NCI-H1436 treated with DMSO at 0.1 percent for 48 hours (cell line): ENCODE results near the gene FER.
"Not testable (repeated sequence)": the region's sequence is repeated elsewhere in the genome, so short reads cannot be mapped to it uniquely, and the experiment has no call there.

Experiments
- DNase-seq: peaks from one replicate; lab custom pipeline; 2025; lab: John Stamatoyannopoulos, UW

Gene FER

DNA sequence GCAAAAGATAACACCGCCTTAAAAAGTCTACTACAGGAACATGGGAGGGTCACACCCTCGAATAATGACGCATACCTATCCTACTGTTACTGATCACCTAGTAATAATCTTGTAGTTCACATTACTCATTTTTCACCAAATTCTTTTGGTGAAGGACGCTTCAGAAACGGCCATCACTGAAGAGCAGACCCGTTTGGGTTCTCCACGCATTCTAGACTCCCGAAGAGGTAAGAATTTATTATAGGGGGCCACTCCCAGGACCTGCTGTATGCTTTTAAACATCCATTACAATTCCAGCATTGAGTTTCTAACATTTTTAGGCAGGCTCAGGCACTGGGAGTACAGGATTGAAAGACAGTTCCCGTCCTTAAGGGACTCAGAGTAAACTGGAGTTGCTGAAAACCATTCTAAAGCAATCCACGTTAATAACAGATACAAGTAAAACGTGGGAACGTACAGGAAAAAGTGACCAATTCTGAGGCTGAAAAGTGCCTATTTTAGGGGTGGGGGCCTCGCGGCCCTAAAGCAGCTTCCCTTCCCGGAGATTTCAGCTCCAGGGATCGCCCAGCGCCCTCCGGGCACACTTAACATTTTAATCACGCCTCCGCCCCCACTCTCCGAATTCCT, at the start of gene FER:
FER (plus strand) TSS at position 124 of the 627 bp plus-strand sequence. CDS start 50,286 bp downstream, outside the sequence.
- no peak for DNase-seq

- DNase-seq = not testable (repeated sequence)
Measured at GRCh38 chr5:108700388-108700787, 47.3 kb upstream of the FER start.

DNA sequence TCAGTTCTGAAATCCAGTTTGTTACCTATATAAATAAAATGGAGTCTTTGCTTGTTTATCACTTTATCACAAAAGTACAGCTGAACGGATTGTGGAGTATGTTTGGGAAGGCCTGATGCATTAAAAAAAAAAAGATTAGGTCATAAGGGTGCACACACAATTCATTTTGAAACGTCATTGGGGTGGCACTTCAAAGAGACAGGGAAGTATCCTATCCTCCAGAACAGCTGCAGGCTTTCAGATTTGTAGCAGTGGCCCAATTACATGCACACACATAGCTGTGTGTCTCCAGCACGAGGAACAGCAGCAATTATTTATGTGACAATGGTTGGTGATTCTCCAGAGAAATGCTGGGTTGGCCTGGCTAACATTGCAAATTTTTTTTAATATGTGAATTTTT, 46.8 kb upstream of the FER start:
- DNase-seq = no peak

GRCh38 chr5:108702546-108702945, 45.2 kb upstream of the FER start:
- DNase-seq = no peak

GRCh38 chr5:108703313-108703712, 44.4 kb upstream of the FER start:
- no peak for DNase-seq

DNA sequence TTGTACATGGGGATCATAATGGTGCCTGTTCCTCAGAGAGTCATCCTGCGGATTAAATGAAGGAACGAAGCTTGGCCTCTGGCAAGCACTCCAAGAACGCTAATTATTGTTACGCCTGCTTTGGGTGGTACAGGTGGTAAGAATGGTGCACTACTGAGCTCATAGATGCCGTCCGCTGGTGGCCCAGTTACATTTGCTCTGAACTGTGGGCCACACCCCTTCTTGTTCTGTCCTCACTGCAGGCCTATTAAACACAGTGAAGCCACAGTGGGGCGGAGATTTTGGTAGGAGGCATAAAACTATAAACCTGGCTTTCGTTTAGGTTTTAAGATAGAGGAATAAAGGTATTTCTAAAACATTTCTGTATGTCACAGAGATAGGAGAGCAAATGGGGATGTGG, 40.6 kb upstream of the FER start:
- no peak for DNase-seq

DNA sequence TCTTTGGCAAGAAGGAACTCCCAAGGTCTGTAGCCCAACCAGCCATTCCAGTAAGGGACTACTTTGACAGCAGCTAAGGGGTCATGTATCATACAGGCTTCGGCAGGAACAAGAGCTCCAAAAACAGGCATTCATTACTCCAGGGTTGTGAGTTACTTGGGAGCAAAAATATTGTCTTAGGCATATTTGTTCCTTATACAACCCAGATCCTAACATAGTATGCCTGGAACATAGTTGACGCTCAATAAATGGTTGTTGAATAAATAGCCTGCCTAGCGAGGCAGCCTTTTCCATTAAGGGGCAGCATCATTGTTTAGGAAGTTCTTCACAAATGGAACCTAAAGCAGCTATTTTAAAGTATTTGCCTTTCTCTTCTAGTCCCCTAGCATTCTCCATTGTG, 35.8 kb upstream of the FER start:
- no peak for DNase-seq

GRCh38 chr5:108715408-108715807, 32.3 kb upstream of the FER start:
- DNase-seq = no peak

- DNase-seq = no peak
Measured at GRCh38 chr5:108720391-108720790, 27.3 kb upstream of the FER start.

- no peak for DNase-seq
Measured at GRCh38 chr5:108726446-108727235, 21.1 kb upstream of the FER start.

GRCh38 chr5:108727236-108727650, 20.5 kb upstream of the FER start:
- no peak for DNase-seq

DNA sequence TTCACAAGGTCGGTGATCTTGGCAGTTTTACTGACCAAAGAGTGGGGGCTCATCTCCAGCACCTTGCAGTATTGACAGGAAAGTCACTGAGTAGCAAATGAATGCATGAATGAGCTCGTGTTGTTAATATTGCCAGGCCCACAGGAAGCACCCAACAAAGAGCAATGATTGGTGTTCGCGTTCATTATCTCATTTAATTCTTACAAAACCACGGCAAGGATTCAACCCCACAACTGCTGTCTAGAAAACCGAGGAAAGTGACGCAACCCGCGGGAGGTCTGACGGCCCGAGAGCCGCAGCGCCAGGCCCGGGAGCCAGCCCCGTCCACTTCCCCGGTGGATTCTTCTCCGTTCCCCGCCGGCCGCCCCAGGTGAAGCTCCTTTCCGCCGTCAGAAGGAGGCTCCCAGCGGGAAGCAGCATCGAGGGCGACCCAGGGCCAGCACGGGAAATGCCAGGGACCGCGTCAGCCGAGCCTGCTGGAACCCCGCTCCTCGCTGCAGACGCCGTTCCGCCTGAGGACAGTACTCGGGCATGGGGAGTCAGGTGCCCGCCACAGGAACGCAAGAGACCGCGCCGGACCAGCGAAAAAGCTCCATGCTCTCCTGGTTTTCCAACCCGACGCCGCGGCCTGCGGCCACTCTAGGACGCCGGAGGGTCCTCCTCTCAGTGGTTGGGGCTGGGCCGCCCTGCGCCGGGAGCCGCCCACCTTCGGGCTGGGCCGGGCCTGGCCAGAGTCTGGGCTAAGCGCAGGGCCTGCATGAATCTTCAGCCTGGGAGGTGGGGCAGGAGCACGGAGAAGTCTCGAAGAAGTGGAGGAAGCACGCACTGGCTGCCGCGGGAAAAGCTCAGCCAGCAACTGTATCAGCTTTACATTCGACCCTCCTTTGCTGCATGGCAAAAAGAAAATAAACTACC, 19.8 kb upstream of the FER start:
- DNase-seq = peak; percentile 55

DNA sequence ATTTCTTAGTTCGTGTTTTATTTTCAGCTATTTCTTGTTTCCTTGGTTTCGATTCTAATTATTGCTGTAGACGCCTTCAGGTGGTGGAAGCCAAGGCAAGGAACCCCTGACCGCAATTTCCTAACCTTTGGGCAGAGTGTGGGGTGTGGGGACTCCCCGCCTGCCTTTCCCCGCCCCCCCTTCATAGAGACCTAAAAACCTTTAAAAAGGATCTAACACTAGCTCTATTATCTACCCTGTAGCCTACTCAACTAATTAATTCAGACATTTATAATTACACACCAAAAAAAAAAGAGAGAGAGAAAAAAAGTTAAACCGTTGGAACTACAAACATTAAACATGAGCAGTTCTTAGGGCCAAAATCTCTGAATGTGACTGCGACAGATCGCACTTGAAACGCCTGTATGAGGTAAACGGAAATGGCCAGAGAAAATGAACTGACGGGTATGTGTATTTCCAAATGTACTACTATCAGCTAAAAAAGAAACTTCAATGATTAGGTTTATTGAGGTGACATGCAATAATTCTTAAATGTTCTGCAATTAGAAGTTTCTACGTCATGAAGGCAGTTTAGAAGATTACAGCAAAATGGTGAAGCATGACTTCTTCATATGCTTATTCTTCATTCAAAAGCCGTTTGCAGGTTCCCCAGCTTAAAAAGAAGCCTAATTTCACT, 19.0 kb upstream of the FER start:
- DNase-seq = no peak

- DNase-seq = no peak
Measured at GRCh38 chr5:108729242-108729615, 18.5 kb upstream of the FER start.

- DNase-seq = no peak
Measured at GRCh38 chr5:108730617-108731340, 16.9 kb upstream of the FER start.

DNA sequence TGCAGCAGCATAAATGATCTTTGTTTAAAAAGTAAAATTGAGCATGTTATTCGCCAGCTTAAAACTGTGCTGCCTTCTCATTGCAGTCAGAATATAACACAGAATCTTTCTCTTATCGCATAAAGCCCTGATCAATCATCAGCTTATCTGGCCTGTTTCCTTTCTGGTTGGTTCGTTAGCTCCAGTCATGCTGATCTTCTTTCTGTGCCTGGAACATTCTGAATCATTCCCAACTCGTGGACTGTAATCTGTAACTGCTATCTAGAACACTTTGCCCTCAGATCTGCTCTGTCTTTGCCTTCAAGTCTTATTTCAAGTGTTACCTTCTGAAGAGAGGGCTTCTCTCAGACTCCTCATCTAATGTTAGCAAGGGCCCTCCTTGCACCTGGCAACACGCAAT, 11.9 kb upstream of the FER start:
- no peak for DNase-seq

- no peak for DNase-seq
Measured at GRCh38 chr5:108736855-108737254, 10.8 kb upstream of the FER start.

GRCh38 chr5:108739376-108739775, 8.3 kb upstream of the FER start:
- DNase-seq = no peak

GRCh38 chr5:108739906-108740305, 7.8 kb upstream of the FER start:
- no peak for DNase-seq

- no peak for DNase-seq
Measured at GRCh38 chr5:108743319-108743718, 4.4 kb upstream of the FER start.

DNA sequence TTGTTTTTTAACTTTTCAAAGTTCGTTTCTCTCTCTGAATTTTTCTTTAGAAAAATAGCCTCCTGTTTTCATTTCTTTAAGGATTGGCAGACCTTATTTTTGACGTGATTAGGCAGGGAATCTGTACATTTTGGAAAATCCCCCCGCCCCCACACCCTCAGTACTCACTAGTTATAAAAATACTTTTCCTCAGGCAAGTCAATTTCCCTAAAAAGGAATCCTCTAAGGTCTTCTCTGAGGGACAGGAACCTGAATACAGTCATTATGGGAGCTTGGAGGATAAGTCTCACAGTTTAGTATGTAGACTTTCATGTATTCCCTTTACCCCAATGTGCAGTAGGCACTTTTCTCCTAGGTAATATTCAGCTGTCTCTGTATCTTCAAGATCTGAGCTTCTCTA, 3.9 kb upstream of the FER start:
- no peak for DNase-seq
